Retina (tissue), 1 donor: ENCODE data around the gene MYO19.
"Not testable (repeated sequence)": the region's sequence is repeated elsewhere in the genome, so short reads cannot be mapped to it uniquely, and the experiment has no call there.

Experiments used
- DNase-seq: peaks from one replicate; pipeline ENCODE4 v3.0.0-alpha.2; 2016

The MYO19 gene

GRCh38 chr17:36532435-36532975 is 2.2 kb downstream of the MYO19 start:
- no peak for DNase-seq

GRCh38 chr17:36529121-36529520 is 5.5 kb downstream of the MYO19 start:
- DNase-seq = no peak

DNA sequence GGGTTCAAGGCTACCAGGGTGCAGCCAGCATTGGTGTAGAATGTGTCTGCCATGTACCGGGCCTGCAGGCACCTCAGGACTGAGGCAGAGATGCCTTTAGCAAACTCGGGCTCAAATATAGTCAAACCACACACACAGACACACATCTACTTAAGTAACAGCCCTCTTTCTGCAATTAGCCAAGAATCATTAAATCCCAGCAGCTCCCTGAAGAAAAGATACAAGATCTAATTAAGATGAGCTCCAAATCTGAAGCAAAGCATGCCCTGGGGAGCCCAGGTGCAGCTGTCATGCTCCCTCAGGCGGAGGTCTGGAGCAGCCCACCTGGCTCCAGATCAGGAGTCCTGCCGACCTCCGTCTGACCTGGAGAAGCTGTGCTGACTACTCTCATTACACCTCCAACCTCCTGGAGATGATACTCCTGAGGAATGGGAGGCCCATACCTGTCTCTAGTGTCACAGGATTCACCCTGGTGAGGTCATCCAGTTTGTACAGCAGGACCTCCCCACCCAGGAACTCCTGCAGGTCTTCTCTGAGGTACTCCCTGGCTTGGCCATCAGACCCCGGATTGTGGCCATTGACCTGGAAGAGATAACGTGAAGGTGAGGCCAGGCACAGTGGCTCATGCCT is 6.9 kb downstream of the MYO19 start:
- no peak for DNase-seq

DNA sequence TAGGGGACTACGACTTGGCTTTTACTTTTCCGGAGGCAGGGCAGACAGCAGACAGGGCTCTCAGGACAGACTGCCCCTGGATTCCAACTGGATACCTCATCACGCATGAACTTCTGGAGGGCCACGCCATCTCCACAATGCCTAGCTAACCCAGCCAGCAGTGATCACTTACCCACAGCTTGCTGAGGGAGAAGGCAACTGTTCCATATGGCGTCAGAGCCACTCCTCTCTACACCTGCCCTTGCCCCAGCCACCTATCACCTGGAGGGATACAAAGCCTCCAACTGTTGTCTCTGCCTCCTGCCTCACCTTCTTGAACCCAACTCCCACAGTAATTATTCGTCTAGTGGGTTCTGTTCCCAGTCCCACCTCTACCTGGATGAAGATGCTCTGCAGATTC is 8.8 kb downstream of the MYO19 start:
- DNase-seq = no peak

GRCh38 chr17:36525113-36525512 is 9.6 kb downstream of the MYO19 start:
- no peak for DNase-seq

- no peak for DNase-seq
Measured at GRCh38 chr17:36524428-36524876, 10.2 kb downstream of the MYO19 start.

DNA sequence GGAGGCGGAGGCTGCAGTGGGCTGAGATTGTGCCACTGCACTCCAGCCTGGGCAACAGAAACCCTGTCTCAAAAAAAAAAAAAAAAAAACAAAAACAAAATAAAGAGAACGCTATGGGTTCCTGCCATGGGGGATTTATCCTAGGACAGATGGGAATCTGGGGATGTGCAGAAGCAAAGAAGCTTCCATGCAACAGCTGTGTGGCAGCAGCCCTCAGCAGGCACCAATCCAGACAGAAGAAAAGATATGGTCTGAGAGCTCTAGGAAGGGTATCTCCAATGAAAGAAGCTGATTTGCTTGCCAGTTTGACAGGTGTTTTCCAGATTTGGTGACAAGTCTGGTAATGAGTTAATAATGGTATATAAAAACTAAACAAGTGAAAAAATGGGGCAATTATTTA is 11.6 kb downstream of the MYO19 start:
- no peak for DNase-seq

DNA sequence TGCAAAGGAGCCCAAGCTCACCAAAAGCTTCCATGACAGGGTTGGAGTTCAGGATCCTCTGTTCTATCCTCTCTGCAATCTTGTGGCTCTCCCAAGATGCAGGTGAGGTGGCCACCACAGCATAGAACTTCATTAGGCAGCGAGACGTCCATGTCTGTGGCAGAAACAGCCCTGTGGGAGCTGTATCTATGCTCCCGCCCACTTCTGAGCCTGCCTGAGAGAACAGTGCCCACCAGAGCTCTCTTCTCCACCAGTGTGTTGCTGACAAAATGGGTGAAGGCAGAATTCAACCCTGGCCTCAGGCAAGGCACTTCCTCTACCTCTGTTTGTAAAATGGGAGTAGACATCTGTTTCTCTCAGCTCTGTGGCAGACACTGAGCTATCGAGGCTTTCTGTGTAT is 18.8 kb downstream of the MYO19 start:
- DNase-seq = no peak

GRCh38 chr17:36514856-36515255 is 19.8 kb downstream of the MYO19 start:
- DNase-seq = no peak

DNA sequence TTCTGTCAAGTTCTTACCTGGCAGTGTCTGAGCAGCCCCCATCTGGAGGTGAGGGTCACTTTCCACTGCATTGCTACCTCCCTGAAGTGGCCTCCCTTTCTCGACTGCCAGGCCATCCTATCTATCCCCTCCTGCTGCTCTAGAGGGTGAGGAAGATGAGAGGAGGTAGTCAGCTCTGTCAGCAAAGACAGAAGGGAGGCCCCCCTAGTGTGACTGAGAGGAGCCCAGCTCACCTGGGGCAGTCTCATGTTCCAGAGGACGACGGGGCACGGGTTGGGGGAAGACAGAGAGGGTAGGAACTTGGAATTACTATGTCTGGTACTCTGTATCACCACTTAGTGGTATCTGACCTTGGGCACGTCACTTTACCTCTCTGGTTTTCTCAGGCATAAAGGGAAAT is 22.0 kb downstream of the MYO19 start:
- no peak for DNase-seq

GRCh38 chr17:36511216-36511615 is 23.5 kb downstream of the MYO19 start:
- no peak for DNase-seq

DNA sequence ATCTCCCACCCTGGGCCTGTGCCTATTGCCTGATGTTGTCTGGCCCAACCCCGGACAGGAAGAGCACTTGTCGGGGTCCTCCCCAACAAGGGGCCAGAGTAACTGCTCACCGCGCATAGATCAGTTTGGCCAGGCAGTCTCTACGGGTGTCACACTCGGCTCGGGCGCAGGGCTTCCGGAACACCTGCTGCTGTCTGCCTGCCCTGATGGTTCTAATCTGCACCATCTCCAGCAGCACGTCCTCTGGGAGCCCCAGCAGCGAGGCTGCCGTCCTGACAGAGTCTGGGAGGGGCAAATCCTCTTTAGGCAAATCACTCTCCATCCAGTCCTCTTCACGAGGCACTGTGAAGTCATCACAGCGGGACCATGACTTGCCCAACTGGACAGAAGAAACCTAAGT is 24.0 kb downstream of the MYO19 start:
- DNase-seq = no peak

DNA sequence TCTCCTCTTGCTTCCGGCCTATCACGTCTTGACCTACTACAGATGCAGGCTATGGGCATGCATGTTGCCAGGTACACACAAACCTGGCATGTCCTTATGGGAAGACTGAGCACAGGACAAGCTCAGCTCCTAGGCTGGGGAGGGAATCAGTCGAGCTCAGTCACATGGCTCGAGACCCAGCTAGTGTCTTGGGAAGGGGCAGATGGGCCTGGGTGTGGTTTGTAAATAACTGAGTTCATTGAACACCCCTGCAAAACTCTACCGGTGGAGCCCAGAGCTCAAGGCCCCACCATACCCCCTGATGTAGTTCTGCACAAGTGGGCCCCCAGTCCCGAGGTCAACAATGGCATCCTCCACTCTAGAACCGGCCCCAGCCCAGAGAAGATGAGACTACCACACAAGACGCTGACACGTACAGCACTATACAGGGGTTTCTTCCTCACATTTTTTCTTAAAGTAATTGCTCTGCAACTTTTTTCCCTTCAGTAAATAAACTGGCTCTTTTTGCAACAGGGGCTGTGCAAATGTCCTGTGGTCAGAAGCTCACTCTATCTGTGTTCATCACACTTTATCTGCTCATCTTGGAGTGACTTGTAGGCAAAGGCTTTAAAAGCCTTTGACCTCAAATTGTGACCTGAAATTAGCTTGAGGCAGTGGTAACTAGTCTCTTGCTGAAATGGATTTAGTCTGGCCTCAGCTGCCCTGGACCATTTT is 25.2 kb downstream of the MYO19 start:
- DNase-seq = no peak

DNA sequence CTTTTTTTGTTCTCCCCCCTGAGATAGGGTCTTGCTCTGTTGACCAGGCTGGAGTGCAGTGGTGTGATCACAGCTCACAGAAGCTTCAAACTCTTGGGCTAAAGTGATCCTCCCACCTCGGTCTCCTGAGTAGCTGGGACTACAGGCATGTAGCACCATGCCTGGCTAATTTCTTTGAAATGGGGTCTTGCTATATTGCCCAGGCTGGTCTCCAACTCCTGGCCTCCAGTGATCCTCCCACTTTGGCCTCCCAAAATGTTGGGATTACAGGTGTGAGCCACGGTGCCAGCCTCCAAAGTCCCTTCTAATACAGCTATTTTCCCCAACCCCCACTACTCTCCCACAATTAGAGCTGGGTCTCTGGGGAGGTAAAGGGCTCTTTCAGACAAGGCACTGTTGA is 26.2 kb downstream of the MYO19 start:
- DNase-seq = not testable (repeated sequence)

GRCh38 chr17:36507266-36507665 is 27.4 kb downstream of the MYO19 start:
- no peak for DNase-seq

GRCh38 chr17:36506831-36507230 is 27.8 kb downstream of the MYO19 start:
- no peak for DNase-seq

GRCh38 chr17:36506249-36506826 is 28.3 kb downstream of the MYO19 start:
- DNase-seq = no peak

- no peak for DNase-seq
Measured at GRCh38 chr17:36505171-36505570, 29.5 kb downstream of the MYO19 start.

GRCh38 chr17:36504156-36504545 is 30.5 kb downstream of the MYO19 start:
- DNase-seq = no peak

- no peak for DNase-seq
Measured at GRCh38 chr17:36503456-36504155, 31.1 kb downstream of the MYO19 start.

GRCh38 chr17:36501963-36502362 is 32.7 kb downstream of the MYO19 start:
- DNase-seq = no peak

- DNase-seq = no peak
Measured at GRCh38 chr17:36501351-36501750, 33.3 kb downstream of the MYO19 start.

DNA sequence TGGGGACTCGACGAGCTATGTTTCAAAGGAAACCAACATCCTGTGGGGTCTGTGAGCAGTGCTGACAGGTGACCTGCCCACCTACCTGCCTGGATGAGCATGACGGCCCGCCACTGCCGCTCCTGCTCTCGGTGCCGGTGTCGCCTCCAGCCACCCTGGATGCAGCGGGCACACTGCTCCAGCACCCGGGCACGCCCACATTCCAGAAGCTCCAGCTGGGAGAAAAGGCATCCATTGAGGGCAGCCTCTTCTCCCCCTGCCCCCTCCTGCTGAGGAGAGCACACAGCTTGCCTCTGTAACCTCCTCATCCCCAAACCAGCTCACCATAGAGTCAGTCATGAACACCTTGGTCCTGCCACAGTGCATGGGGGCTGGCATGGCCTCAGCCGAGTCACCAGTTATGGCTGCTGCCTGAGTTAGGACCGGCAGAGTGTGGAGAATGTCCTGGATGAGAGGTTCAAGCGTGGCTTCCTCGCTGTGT is 33.9 kb downstream of the MYO19 start:
- DNase-seq = no peak
